ENCODE data around the gene CCDC38. TPM values are rescaled to one million over a fixed set of nuclear protein-coding genes. Genes with fewer than 3 reads are reported as not detected.

The CCDC38 gene
- total and polyA plus RNA-seq, 9 of the 15 experiments (the other 6 are each of a cell fraction or from before 2014, with no cell fraction given) = not detected

- TF ChIP-seq ZNF318 (IDR thresholded peaks at IDR 0.05; ENCODE audit: borderline replicate concordance in 1 of 2, low read depth in 1 of 2) (no peak), ZFP91 (CRISPR knock-in tag; IDR thresholded peaks at IDR 0.05) (no peak)
Measured at GRCh38 chr12:95829395-95829794, 113.0 kb downstream of the CCDC38 start (continued).
